Measurements from ENCODE around the gene BCKDHB.

GRCh38 chr6:80366051-80366450, 259.6 kb downstream of the BCKDHB start:
- TF ChIP-seq ZNF384 (IDR thresholded peaks at IDR 0.05) (no peak), CTBP1 (IDR thresholded peaks at IDR 0.05; ENCODE audit: borderline replicate concordance) (no peak), SP1 (IDR thresholded peaks at IDR 0.05) (no peak), ELF4 (IDR thresholded peaks at IDR 0.05) (no peak), LEF1 (IDR thresholded peaks at IDR 0.05; ENCODE audit: borderline replicate concordance) (no peak), L3MBTL2 (conservative IDR thresholded peaks at IDR 0.05) (no peak), TARDBP (IDR thresholded peaks at IDR 0.05) (no peak), BHLHE40 (IDR thresholded peaks at IDR 0.05; ENCODE audit: borderline replicate concordance) (no peak), FOXM1 (IDR thresholded peaks at IDR 0.05; ENCODE audit: borderline replicate concordance) (no peak), NFRKB (IDR thresholded peaks at IDR 0.05) (no peak), ARNT (IDR thresholded peaks at IDR 0.05) (no peak), FOXK2 (IDR thresholded peaks at IDR 0.05) (no peak), HDGF (IDR thresholded peaks at IDR 0.05; ENCODE audit: borderline replicate concordance) (no peak)
